HG03196 (cell line): ENCODE measurements around the gene COA6.

ENCODE experiments used
- ATAC-seq: cut with Tn5 transposase; IDR thresholded peaks from one replicate; pipeline ENCODE4 v1.9.1; 2021; ENCODE audit not compliant: unreplicated experiment

Gene COA6

DNA sequence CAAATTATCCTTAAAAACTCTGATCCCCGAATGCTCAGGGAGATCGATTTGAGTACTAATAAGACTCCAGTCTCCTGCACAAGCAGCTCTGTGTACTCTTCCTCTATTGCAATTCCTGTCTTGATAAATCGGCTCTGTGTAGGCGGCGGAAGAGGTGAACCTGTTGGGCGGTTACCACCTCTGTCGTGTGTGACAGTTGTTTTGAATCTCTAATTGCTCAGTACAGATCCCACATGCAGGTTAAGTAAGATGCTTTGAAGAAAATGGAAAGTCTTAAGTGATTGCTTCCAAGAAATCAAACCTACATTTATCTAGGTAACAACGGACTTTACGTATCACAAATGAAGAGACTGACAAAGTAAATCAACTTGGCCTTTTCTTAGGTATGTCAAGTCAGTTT, 35.5 kb downstream of the COA6 start:
- no peak for ATAC-seq

DNA sequence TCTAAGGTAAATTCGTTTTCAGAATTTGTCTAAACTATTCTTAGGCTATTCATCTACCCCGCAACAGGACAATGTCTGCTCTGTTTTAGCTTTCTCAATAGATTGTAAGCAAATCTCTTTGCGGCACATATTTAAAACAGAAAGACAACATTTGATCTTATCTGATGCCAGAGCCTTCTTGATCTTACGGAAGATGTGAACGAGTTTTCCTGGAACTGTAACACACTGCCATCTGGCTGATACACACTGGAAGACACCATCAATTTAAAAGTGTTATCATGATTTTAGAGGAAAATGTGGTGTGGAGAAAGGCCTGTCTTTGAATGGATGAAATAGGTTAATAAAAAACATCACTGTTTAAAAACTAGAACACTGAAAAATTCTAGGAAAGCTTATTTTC, 36.1 kb downstream of the COA6 start:
- ATAC-seq = no peak

DNA sequence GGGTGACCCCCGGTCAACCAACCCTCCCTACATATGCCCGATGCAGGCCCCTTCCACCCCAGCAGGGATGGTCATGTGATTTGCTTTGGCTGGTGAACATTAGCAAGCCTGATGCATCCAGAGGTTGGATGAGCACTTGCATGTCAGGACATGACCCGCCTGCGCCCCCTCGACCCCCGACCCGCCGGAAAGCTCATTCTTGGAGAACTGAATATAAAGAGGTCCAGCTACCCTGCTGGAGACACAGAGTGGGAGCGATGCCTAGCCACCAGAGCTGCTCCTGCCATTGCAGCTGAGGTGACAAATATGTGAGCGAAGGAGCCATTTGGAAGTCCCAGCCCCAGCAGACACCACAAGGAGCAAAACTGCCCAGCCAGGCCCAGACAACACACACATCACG, 39.6 kb downstream of the COA6 start:
- no peak for ATAC-seq

DNA sequence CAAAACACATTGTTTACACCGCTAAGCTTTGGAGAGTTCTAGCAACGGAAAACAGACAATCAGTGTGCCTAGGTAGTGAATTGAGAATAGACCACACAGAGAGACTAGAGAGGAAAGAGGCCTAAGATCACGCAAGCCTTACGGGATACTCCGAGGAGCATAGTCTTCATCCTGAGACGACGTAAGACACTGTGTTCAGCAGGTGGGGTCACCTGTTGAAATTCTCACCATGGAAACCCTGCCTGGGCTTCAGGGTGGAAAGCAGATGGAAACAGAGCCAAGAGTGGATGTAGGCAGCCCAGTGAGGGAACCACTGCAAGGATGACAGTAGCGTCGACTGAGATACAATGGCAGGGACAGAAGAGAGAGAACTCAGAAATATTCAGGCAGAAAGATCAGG, 40.2 kb downstream of the COA6 start:
- ATAC-seq = no peak

DNA sequence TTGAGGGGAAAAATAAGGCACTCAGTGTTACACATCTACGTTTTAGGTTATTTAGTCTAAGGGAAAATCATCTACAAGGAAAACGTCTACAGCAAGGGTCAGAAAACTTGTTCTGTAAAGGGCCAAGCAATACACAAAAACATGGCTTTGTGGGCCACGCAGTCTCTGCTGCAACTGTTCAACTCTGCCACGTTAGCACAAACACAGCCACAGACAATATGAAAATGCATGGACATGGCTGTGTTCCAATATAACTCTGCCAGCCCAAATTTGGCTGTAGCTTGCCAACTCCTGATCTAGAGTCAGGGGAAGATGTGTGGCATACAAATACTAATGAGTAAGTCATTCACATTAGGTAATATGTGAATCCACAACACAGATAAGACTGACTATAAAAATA, 40.7 kb downstream of the COA6 start:
- ATAC-seq = no peak

DNA sequence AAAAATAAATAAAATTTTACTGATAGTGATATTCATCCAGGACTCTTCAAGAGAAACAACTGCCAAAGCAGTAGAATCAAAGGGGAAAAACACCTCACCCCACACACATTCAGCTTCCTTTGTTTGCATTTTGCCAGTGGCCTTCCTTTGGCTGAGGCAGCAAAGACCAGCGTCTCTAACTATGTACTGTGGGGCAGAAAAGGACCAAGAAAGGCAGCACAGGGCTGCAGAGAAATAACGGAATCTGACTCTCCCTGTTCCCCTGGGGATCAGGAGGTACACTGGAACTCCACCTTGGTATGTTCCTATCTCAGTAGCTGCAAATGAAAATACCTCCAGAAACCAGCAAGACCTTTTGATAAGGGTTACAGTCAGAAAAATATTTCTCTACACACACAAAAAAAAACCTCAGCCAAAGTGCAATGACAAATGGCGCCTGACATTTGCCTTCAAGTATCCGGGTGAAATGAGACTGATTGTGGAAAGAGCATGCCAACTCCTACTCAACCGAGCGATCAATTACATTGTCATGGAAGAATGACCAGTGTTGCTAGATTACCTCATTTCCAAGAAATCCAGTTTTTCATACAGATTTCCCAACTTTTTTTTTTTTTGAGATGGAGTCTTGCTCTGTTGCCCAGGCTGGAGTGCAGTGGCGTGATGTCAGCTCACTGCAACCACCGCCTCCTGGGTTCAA, 54.8 kb downstream of the COA6 start:
- ATAC-seq = no peak

DNA sequence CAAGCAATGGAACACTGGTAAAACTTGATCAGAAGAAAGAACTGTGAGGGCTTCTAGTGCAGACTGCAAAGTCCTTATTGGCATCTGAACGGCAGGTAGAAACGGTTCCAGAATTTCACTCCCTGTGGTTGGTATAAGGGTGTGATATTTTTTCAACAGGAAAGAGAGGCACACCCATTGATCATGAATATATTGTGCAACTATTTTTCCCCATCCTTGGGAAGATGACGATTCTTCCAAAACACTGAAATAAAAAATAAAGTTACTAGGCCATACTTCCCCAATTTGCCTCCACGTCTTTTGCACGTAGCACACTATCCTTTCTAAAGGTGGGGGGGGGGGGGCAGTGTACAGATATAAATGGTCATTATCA, 56.2 kb downstream of the COA6 start:
- no peak for ATAC-seq

DNA sequence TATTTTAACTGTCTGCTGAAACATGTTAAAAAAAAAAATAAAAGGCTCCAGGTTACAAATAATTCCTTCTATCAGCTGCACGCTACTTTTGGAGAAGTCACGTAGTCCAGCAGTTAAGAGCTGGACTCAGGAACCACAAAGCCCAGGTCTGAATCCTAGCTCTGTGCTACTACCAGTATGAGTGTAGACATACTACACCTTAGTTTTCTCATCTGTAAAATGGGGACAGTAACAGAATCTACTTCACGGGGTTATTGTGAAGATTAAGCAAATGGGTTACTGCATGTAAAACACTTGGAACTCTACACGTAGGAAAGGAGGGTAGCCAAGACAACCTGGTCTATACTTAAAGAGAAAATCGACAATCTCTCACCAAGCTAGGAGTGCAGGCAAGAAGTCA, 57.4 kb downstream of the COA6 start:
- no peak for ATAC-seq

DNA sequence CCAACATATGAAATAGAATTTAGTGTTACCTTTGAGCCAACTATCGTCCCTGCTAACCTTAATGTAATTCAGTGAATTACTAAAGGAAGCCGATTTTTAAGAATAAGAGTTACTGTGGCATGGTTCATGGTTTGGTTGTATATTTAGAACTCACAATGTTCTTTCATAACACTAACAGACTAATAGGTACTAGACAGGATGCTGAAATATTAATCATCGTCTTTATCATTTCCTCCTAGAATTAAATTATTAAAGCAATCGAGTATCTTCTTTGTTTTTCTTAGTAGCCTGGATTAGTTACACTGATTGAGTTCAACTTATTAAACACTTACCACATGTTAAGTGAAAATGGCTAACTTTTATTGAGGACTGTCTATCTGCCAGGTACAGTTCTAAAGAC, 58.0 kb downstream of the COA6 start:
- ATAC-seq = no peak

DNA sequence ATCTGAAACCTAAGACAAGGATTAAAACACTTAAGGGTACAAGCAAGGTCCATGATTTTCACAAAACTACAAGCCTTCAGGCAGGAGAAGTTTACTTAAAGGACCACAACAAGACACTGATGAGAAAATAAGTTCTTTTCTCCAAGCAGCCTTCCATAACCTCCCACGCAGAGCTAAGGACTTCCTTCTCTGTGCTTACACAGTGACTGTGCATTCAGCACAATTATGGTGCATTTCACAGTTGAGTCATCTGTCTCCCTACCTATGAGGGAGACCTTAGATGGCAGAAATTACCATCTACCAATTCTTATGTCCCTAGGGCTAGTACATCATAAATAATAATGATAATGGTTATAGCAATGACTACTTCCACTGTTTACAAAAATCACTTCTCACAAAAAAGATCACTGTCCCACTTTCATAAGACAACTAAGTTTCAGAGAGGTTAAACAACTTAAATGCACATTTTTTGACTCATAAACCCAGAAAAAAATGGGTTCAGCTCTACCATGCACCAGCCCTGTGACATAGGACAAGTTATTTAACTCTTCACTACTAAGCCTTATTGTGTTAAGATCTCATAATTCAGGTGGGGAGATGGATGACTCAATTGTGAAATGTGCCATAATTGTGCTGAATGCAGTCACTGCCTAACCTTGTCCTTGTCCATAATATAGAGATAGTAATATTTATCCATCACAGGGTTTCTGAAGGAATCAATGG, 60.5 kb downstream of the COA6 start:
- no peak for ATAC-seq
